Retinal pigment epithelial cell (primary cell): ENCODE results near the gene NHLH2.
A peak's percentile ranks its signal among the peaks of the same experiment; 100 is the strongest.

Experiments
- DNase-seq: peaks from one replicate; pipeline ENCODE4 v3.0.0-alpha.2; 2010; ENCODE audit warnings: low read depth
- H3K4me3 ChIP-seq: 2 replicates; pipeline ENCODE4 v1.5.1; 2011; ENCODE audit warnings: mild to moderate bottlenecking, low read length, control low read depth, moderate library complexity
- TF ChIP-seq, protein P1 (sequence below): conservative IDR thresholded peaks from 2 replicates; pipeline ENCODE4 v1.5.1; 2011; ENCODE audit warnings: low read depth, low read length, control low read depth, inconsistent platforms

NHLH2 gene

DNA sequence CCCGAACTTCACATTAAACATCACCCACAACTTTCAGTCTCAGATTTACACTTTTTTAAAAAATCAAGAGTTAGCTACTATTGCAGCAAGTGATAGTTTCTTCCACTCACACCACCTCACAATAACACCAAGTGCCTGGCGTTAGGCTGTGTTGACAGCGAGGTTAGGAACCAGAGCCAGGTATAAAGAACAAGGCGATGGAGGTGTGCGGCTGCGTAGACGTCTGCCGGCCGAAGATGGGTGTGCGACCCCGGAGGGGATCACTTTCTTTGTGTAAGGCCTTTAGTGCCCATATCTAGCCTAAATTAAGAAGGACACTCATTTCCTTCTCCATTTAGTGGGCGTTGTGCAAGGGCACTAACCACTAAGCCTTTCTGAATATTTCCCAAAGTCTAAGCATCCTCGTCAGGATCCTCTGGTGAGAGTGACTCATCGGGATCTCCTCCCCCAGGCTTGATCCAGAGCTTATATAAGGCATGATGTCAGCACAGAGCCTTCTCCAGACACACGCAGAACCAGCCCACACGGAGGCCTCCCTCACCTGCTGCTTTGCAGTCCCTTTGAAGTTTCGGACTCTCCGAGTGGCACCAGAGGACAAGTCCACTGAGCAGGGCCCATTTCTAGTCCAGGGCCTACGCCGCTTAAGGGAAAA is 11.8 kb downstream of the NHLH2 start:
- H3K4me3 ChIP-seq: peak overlapping the region; percentile 36
- TF ChIP-seq, protein P1, sequence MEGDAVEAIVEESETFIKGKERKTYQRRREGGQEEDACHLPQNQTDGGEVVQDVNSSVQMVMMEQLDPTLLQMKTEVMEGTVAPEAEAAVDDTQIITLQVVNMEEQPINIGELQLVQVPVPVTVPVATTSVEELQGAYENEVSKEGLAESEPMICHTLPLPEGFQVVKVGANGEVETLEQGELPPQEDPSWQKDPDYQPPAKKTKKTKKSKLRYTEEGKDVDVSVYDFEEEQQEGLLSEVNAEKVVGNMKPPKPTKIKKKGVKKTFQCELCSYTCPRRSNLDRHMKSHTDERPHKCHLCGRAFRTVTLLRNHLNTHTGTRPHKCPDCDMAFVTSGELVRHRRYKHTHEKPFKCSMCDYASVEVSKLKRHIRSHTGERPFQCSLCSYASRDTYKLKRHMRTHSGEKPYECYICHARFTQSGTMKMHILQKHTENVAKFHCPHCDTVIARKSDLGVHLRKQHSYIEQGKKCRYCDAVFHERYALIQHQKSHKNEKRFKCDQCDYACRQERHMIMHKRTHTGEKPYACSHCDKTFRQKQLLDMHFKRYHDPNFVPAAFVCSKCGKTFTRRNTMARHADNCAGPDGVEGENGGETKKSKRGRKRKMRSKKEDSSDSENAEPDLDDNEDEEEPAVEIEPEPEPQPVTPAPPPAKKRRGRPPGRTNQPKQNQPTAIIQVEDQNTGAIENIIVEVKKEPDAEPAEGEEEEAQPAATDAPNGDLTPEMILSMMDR: no peak
- DNase-seq: peak; percentile 66

DNA sequence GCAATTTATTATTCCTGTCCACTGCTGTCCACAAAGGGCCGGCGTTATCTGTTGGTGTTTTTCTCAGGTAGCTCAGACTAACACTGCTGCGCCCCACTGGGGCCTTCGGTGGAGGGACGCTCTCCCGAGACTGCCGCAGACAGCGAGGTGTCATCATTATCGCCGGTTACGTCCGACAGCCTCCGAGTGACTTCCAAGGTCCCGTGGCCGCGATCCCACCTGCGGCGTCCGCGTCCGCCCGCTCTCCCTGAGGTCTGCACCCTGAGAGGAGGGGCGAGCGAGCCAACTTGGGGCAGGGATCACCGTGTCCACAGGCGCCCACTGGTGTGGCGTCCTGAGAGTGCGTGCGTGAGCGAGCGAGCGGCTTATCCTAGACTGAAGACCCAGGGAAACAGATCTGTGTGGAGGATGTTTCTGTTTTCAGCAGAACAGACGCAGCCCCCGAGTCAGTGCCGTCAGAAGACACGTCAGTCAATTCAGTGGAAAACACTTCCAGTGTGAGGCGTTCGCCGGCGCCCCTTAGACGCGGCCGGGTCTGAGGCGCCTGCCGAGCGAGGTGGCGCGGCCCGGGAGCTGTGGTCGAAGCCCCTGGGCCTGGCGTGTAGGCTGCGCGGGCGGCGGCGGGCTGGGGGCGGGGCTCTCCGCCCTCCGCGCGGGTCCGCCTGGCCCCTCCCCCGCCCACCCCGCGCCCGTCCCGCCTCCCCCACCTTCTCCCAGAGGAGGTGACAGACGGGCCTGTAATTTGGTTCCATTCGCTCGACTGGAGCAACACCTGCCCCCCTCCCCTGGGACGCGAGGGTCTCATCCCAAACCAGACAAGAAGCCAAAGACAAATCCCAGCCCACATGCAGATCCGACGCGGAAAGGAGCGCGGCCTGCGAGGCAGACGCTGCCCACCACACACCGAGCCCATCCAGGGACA is 12.6 kb downstream of the NHLH2 start:
- DNase-seq: peak; percentile 9
- TF ChIP-seq, protein P1: no peak
- H3K4me3 ChIP-seq: peak overlapping the region; percentile 51

DNA sequence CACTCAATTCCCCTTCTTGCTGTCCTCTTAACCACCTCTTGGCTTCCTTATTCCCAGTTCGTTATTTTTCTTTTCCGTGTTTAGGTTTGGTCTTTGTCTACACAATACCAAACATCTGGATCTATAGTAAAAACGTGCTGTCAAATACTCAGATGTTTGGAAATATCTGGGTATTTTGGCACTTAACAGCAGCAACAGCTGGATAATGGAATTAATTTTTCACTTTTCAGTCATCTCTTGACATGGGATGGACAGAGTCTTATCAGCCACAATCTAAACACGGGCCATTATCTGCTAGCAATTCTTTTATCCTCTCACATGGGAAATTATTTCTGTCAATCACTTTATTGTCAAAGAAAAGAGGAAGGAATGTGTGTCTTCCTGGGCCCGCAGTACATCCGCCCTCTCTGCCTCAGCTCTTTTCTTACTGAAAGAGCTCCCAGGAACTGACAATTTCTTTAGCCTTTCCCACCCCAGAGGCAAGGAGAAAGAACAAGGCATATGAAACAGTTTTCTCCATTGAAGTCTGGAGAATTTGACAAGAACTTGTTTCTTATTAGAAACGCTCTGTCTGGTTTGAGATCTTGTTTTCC is 13.4 kb downstream of the NHLH2 start:
- no peak overlapping the region for H3K4me3 ChIP-seq
- no peak for DNase-seq
- TF ChIP-seq, protein P1: no peak

DNA sequence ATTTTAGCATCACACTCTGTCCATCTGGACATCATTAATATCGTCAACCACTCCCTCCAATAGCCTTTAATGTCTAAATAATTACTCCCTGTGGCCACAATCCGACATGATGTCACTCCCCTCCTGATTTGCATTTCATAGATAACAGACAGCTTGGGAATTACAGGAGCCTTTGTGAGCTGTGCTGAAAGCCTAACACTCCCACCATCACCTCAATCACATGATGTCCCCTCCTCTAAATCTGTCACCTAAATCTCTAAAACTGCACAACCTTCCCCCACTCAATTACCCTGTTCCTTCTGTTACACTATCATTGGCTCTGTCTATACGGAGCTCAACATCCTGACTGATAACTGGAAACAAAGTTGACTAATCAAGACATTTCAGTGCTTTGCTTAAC is 14.3 kb downstream of the NHLH2 start:
- TF ChIP-seq, protein P1: no peak
- H3K4me3 ChIP-seq: no peak overlapping the region
- DNase-seq: no peak

DNA sequence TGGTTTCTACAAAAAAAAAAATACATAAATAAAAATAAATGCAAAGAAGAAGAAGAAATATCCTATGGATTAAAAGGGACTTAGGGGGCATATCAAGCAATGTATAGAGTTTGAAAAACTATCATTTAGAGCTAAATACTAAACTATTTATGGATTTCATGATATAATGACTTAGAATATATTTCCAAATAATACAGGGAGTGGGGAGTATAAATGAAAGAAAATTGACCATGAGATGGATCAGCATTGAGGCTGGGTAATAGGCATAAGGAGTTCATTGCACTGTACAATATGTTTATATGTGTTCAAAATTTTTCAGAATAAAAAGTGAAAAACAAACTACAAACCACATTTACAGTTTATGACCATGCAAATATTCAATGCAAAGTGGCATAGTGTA is 18.8 kb downstream of the NHLH2 start:
- no peak overlapping the region for H3K4me3 ChIP-seq
- TF ChIP-seq, protein P1: no peak
- DNase-seq: no peak

DNA sequence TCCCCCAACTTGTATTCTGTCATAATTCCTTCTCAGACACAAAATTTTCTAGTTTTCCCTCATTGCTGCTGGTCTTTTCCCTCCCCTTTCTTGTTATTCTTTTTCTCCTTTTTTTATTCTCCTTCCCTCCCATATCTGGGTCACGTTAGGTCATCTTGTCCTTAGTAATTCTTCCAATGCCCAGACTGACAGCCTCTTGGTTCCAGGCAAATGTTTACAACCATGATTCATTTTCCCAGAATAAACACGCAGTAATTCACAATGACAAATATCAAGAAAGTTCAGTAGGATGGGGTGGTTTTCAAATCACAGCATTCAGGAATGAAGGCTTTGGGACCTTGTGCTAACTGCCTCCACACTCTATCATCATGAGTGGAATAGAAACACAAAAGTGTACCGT is 25.2 kb downstream of the NHLH2 start:
- TF ChIP-seq, protein P1: no peak
- DNase-seq: no peak
- H3K4me3 ChIP-seq: no peak overlapping the region
